Kidney (tissue), 14 donors: ENCODE results near the gene OGDH. TPM values are rescaled to one million over a fixed set of nuclear protein-coding genes. Genes with fewer than 3 reads are reported as not detected.

Source experiments
- DNase-seq, 5 donors: peaks; one replicate each; pipeline ENCODE4 v3.0.0-alpha.2; 2013 to 2020
- FAIRE-seq: peaks from 2 replicates; lab custom pipeline; 2012; peaks lifted over from hg19 to GRCh38; lab: Jason Lieb, UNC
- H3K27ac ChIP-seq, 2 donors: one replicate each; pipeline ENCODE4 v1.7.0; 2013; ENCODE audit warnings: low read depth in 2 of 2, low read length in 2 of 2, inconsistent platforms in 1 of 2
- H3K27me3 ChIP-seq: one replicate; pipeline ENCODE4 v1.7.1; 2013; ENCODE audit warnings: low read length, inconsistent platforms; ENCODE audit not compliant: control insufficient read depth, insufficient read depth
- H3K36me3 ChIP-seq, 3 donors: one replicate each; pipeline versions ENCODE4 v1.7.0 to v1.7.1; 2013; ENCODE audit warnings: low read length in 3 of 3, control low read depth in 1 of 3, inconsistent platforms in 1 of 3; ENCODE audit not compliant: insufficient read depth in 3 of 3, control insufficient read depth in 2 of 3
- H3K4me1 ChIP-seq, 3 donors: one replicate each; pipeline versions ENCODE4 v1.7.0 to v1.7.1; 2013; ENCODE audit warnings: low read length in 3 of 3, inconsistent platforms in 1 of 3, low read depth in 1 of 3; ENCODE audit not compliant: control insufficient read depth in 2 of 3, insufficient read depth in 2 of 3
- H3K4me3 ChIP-seq, 3 donors: one replicate each; pipeline versions ENCODE4 v1.7.0 to v1.8.1; 2013; ENCODE audit warnings: low read length in 3 of 3, control low read depth in 1 of 3, inconsistent platforms in 1 of 3
- H3K9ac ChIP-seq, 3 donors: one replicate each; pipeline versions ENCODE4 v1.7.0 to v1.7.1; 2013; ENCODE audit warnings: low read length in 3 of 3, control low read depth in 1 of 3, inconsistent platforms in 1 of 3
- H3K9me3 ChIP-seq, 3 donors: one replicate each; pipeline versions ENCODE4 v1.7.0 to v1.7.1; 2013; ENCODE audit warnings: low read length in 3 of 3, control low read depth in 1 of 3, inconsistent platforms in 1 of 3; ENCODE audit not compliant: control insufficient read depth in 2 of 3, insufficient read depth in 1 of 3
- CTCF ChIP-seq: IDR thresholded peaks from 3 replicates; pipeline ENCODE4 v1.5.1; 2012; ENCODE audit warnings: mild to moderate bottlenecking, moderate library complexity, borderline replicate concordance; ENCODE audit not compliant: insufficient read depth; ENCODE audit errors: extremely low read depth
- intact Hi-C: fragments of 100-400 bp; cut with DNase I; formaldehyde crosslinking; loops from one replicate; pipeline ENCODE4 v1.11.1; 2022
- polyA plus RNA-seq: library from polyadenylated mRNA; stranded (reverse); fragments of 350-450 nt; fragmentation: Illumina TruSeq; extraction: RNeasy Lipid Tissue Mini Kit (QIAGEN cat#74804); gene quantifications from one replicate; pipeline ENCODE4 v1.2.3, GENCODE V29; 2014; ENCODE audit warnings: low read depth, low replicate concordance; ENCODE audit not compliant: insufficient read depth
- total RNA-seq: library from RNA; stranded (reverse); fragmentation: NEBNext Ultra II Directional; extraction: Animal tissue kit (Norgen Biotek cat#: 25700); gene quantifications from one replicate; pipeline ENCODE4 v1.2.1, GENCODE V29; 2021
- donor health status: control.
- donor health status: control.
- donor health status: control.
- donor health status: control.
- donor health status: control.
- donor health status: DM: yes; HTN: yes; CAD: no.
- donor health status: Normal renal cell carcinoma (clear cell type).

The OGDH gene
- total and polyA plus RNA-seq, 2 donors from 2014 or later: 108 to 132 TPM

DNA sequence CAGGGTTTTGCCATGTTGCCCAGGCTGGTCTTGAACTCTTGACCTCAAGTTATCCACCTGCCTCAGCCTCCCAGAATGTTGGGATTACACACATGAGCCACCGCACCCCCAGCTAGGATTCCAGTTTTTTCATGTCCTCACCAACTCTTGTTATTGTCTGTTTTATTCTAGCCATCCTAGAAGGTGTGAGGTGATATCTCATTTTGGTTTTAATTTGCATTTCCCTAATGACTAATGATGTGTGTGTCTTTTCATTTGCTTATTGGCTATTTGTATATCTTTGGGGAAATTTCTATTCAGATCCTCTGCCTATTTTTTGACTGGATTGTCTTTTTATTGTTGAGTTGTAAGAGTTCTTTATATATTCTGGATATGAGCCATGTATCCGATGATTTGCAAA lies 83.0 kb downstream of the OGDH start:
- Histone ChIP-seq H3K9me3 (no peaks in the 10 kb centered on the region), H3K9ac (no peak overlapping the region), H3K27me3 (no peaks in the 10 kb centered on the region), H3K36me3 (peaks cover 4 to 29% (median 19%) of the 10 kb centered on the region in 3 donors), H3K27ac (no peak overlapping the region), H3K4me3 (no peak overlapping the region), H3K4me1 (no peaks in the 10 kb centered on the region)
- intact Hi-C loops: no loop called here
- FAIRE-seq (no peak), DNase-seq (no peak)
- TF ChIP-seq CTCF: no peak

- Histone ChIP-seq H3K27me3 (no peaks in the 10 kb centered on the region), H3K4me1 (no peaks in the 10 kb centered on the region), H3K27ac (no peak overlapping the region), H3K9ac (no peak overlapping the region), H3K4me3 (no peak overlapping the region), H3K9me3 (no peaks in the 10 kb centered on the region), H3K36me3 (peaks cover 5 to 62% (median 49%) of the 10 kb centered on the region in 3 donors)
- FAIRE-seq: no peak
- no peak for TF ChIP-seq CTCF
- intact Hi-C loops: no loop called here
- DNase-seq: no peak
Measured at GRCh38 chr7:44693641-44694313, 87.3 kb downstream of the OGDH start.

GRCh38 chr7:44694326-44694725 lies 87.9 kb downstream of the OGDH start:
- no peak for TF ChIP-seq CTCF
- peaks cover 5 to 62% (median 49%) of the 10 kb centered on the region in 3 donors for H3K36me3 ChIP-seq
- no peak overlapping the region for H3K9ac ChIP-seq
- H3K4me3 ChIP-seq: no peak overlapping the region
- H3K27me3 ChIP-seq: no peaks in the 10 kb centered on the region
- no peaks in the 10 kb centered on the region for H3K4me1 ChIP-seq
- no peak for FAIRE-seq
- no peak for DNase-seq
- H3K27ac ChIP-seq: no peak overlapping the region
- intact Hi-C loops: no loop called here
- H3K9me3 ChIP-seq: no peaks in the 10 kb centered on the region

GRCh38 chr7:44694766-44695165 lies 88.3 kb downstream of the OGDH start:
- Histone ChIP-seq H3K36me3 (peaks cover 5 to 65% (median 50%) of the 10 kb centered on the region in 3 donors), H3K27me3 (no peaks in the 10 kb centered on the region), H3K4me1 (no peaks in the 10 kb centered on the region), H3K4me3 (no peak overlapping the region), H3K9ac (no peak overlapping the region), H3K9me3 (no peaks in the 10 kb centered on the region), H3K27ac (no peak overlapping the region)
- intact Hi-C loops: no loop called here
- DNase-seq (no peak), FAIRE-seq (no peak)
- TF ChIP-seq CTCF: no peak
